Transverse colon (tissue), 4 donors: Measurements from ENCODE around the gene USP50.
"Not testable (repeated sequence)": the region's sequence is repeated elsewhere in the genome, so short reads cannot be mapped to it uniquely, and the experiment has no call there.

Source experiments
- CTCF ChIP-seq, 5 experiments: fragments of 200-600 bp in 3 of 5; fragments of 450-650 bp in 2 of 5; sonication (generic) in 3 of 5; IDR thresholded peaks; 1 replicate in 2 of 5; 2 replicates in 3 of 5; pipeline ENCODE4 v1.5.1; 2016 to 2017; ENCODE audit warnings: antibody characterized with exemption in 5 of 5, inconsistent platforms in 3 of 5, mild to moderate bottlenecking in 2 of 5, moderate library complexity in 1 of 5
- POLR2AphosphoS5 ChIP-seq, 3 donors: sonication (generic); formaldehyde crosslinking; IDR thresholded peaks; one replicate each; pipeline ENCODE4 v1.6.1; 2016; ENCODE audit warnings: antibody characterized with exemption in 3 of 3

GRCh38 chr15:50494547-50494946 lies 51.9 kb downstream of the USP50 start:
- not testable (repeated sequence) for TF ChIP-seq POLR2AphosphoS5, CTCF (IDR thresholded peaks at IDR 0.05)
